Suprapubic skin (tissue), 3 donors: ENCODE results near the gene CDH4.

Experiments used
- CTCF ChIP-seq, 2 donors: fragments of 200-600 bp in 1 of 2; fragments of 450-650 bp in 1 of 2; sonication (generic) in 1 of 2; IDR thresholded peaks; one replicate each; pipeline ENCODE4 v1.5.1; 2016 to 2019; ENCODE audit warnings: antibody characterized with exemption in 2 of 2, mild to moderate bottlenecking in 1 of 2, moderate library complexity in 1 of 2
- POLR2A ChIP-seq, 2 donors: fragments of 450-650 bp; IDR thresholded peaks; one replicate each; pipeline ENCODE4 v1.6.1; 2017; ENCODE audit warnings: antibody characterized with exemption in 2 of 2, mild to moderate bottlenecking in 2 of 2, moderate library complexity in 2 of 2

- TF ChIP-seq CTCF (IDR thresholded peaks at IDR 0.05): no peak
- no peak for TF ChIP-seq POLR2A (IDR thresholded peaks at IDR 0.05)
These were observed 293.1 kb downstream of the CDH4 start for GRCh38 chr20:61544910-61545889.
